Activated CD4-positive, alpha-beta memory T cell treated with anti-CD3 and anti-CD28 coated beads for 36 hours (primary cell): ENCODE results near the gene PEAK1. TPM values are rescaled to one million over a fixed set of nuclear protein-coding genes. Genes with fewer than 3 reads are reported as not detected.
"Not testable (repeated sequence)": the region's sequence is repeated elsewhere in the genome, so short reads cannot be mapped to it uniquely, and the experiment has no call there.

Experiments
- CTCF ChIA-PET: fragments of 350-600 bp; sonication (Branson Sonifier 250); formaldehyde crosslinking; loops from one replicate; lab custom pipeline; 2021; ENCODE audit warnings: antibody characterized with exemption, inconsistent platforms; lab: Charles Lee
- POLR2A ChIA-PET: fragments of 350-600 bp; sonication (Branson Sonifier 250); formaldehyde crosslinking; loops from one replicate; lab custom pipeline; 2021; ENCODE audit warnings: antibody characterized with exemption; lab: Charles Lee
- DNase-seq: peaks from one replicate; pipeline ENCODE4 v3.0.0-alpha.2; 2020
- H3K27ac Mint-ChIP-seq: one replicate; pipeline ENCODE4 v1.8.0; 2021; ENCODE audit warnings: mixed read lengths
- H3K27me3 Mint-ChIP-seq: one replicate; pipeline ENCODE4 v1.8.0; 2021; ENCODE audit warnings: mixed read lengths
- H3K36me3 Mint-ChIP-seq: one replicate; pipeline ENCODE4 v1.8.0; 2021; ENCODE audit warnings: mixed read lengths
- H3K4me1 Mint-ChIP-seq: one replicate; pipeline ENCODE4 v1.8.0; 2021; ENCODE audit warnings: low read depth, mixed read lengths
- H3K4me3 Mint-ChIP-seq: one replicate; pipeline ENCODE4 v1.8.0; 2021; ENCODE audit warnings: mild to moderate bottlenecking, mixed read lengths
- H3K9me3 Mint-ChIP-seq: one replicate; pipeline ENCODE4 v1.8.0; 2021; ENCODE audit warnings: mixed read lengths
- intact Hi-C: fragments of 100-400 bp; cut with micrococcal nuclease; formaldehyde crosslinking; loops from one replicate; pipeline ENCODE4 v1.15.1; 2023
- total RNA-seq, 2 experiments: library from RNA; stranded (reverse); gene quantifications; one replicate each; pipeline ENCODE4 v1.2.3, GENCODE V29; 2021

The PEAK1 gene
- total RNA-seq, 2 experiments from 2014 or later = 15.6 to 18.3 TPM

- Mint-ChIP-seq H3K27me3 (no peaks in the 10 kb centered on the region), H3K27ac (no peak overlapping the region), H3K9me3 (no peaks in the 10 kb centered on the region), H3K4me1 (peaks cover 26% of the 10 kb centered on the region), H3K36me3 (no peaks in the 10 kb centered on the region), H3K4me3 (no peak overlapping the region)
- POLR2A ChIA-PET = no interaction called here
- no peak for DNase-seq
- CTCF ChIA-PET = interaction anchor here (1.3 kb wide), 1 partner anchor 306 kb away, joined by 3 read pairs; no protein-coding TSS in a partner anchor
- intact Hi-C loops = no loop called here
These were observed 228.6 kb downstream of the PEAK1 start for GRCh38 chr15:77191230-77191834.

GRCh38 chr15:77187751-77188464 lies 232.0 kb downstream of the PEAK1 start:
- Mint-ChIP-seq H3K27ac (peak overlapping the region; percentile 70), H3K4me3 (no peak overlapping the region), H3K36me3 (no peaks in the 10 kb centered on the region), H3K9me3 (no peaks in the 10 kb centered on the region), H3K4me1 (peaks cover 31% of the 10 kb centered on the region), H3K27me3 (no peaks in the 10 kb centered on the region)
- ChIA-PET POLR2A (no interaction called here), CTCF (interaction anchor here (0.6 to 5.2 kb wide), 8 partner anchors 48 to 355 kb away, joined by 3 to 47 read pairs (median 4); no protein-coding TSS in a partner anchor)
- DNase-seq = peak; percentile 13
- intact Hi-C loops = loop anchor here (1.0 to 10.0 kb wide), 2 partner anchors 247 to 309 kb away; no protein-coding TSS in a partner anchor

GRCh38 chr15:77186594-77187011 lies 233.3 kb downstream of the PEAK1 start:
- Mint-ChIP-seq H3K36me3 (no peaks in the 10 kb centered on the region), H3K4me1 (peaks cover 39% of the 10 kb centered on the region), H3K27me3 (no peaks in the 10 kb centered on the region), H3K4me3 (no peak overlapping the region), H3K27ac (no peak overlapping the region), H3K9me3 (no peaks in the 10 kb centered on the region)
- POLR2A ChIA-PET = no interaction called here
- CTCF ChIA-PET = interaction anchor here (0.7 to 5.2 kb wide), 7 partner anchors 10 to 357 kb away, joined by 3 to 47 read pairs (median 4); no protein-coding TSS in a partner anchor
- intact Hi-C loops = loop anchor here (1.0 to 10.0 kb wide), 2 partner anchors 248 to 311 kb away; no protein-coding TSS in a partner anchor
- no peak for DNase-seq

- POLR2A ChIA-PET = no interaction called here
- intact Hi-C loops = loop anchor here (10.0 kb wide), 1 partner anchor 249 kb away; no protein-coding TSS in a partner anchor
- no peak overlapping the region for H3K27ac Mint-ChIP-seq
- DNase-seq = no peak
- no peaks in the 10 kb centered on the region for H3K27me3 Mint-ChIP-seq
- CTCF ChIA-PET = interaction anchor here (3.4 to 5.2 kb wide), 2 partner anchors 311 to 358 kb away, joined by 40 to 47 read pairs; no protein-coding TSS in a partner anchor
- no peaks in the 10 kb centered on the region for H3K36me3 Mint-ChIP-seq
- H3K9me3 Mint-ChIP-seq = no peaks in the 10 kb centered on the region
- peaks cover 47% of the 10 kb centered on the region for H3K4me1 Mint-ChIP-seq
- no peak overlapping the region for H3K4me3 Mint-ChIP-seq
These were observed 234.6 kb downstream of the PEAK1 start for GRCh38 chr15:77185242-77185785.

- DNase-seq, H3K9me3 Mint-ChIP-seq, POLR2A ChIA-PET, H3K36me3 Mint-ChIP-seq, H3K27ac Mint-ChIP-seq, H3K27me3 Mint-ChIP-seq, H3K4me3 Mint-ChIP-seq: not testable (repeated sequence)
- peaks cover 56% of the 10 kb centered on the region for H3K4me1 Mint-ChIP-seq
- intact Hi-C loops = loop anchor here (10.0 kb wide), 1 partner anchor 250 kb away; no protein-coding TSS in a partner anchor
- CTCF ChIA-PET = interaction anchor here (4.2 to 5.2 kb wide), 2 partner anchors 312 to 359 kb away, joined by 12 to 47 read pairs; no protein-coding TSS in a partner anchor
These were observed 235.6 kb downstream of the PEAK1 start for GRCh38 chr15:77184352-77184751.

- no peak overlapping the region for H3K4me3 Mint-ChIP-seq
- intact Hi-C loops = loop anchor here (10.0 kb wide), 1 partner anchor 252 kb away; no protein-coding TSS in a partner anchor
- no peaks in the 10 kb centered on the region for H3K9me3 Mint-ChIP-seq
- POLR2A ChIA-PET = no interaction called here
- H3K27me3 Mint-ChIP-seq = no peaks in the 10 kb centered on the region
- no peak for DNase-seq
- H3K4me1 Mint-ChIP-seq = peaks cover 55% of the 10 kb centered on the region
- H3K27ac Mint-ChIP-seq = no peak overlapping the region
- CTCF ChIA-PET = interaction anchor here (4.2 to 5.2 kb wide), 2 partner anchors 313 to 360 kb away, joined by 12 to 47 read pairs; no protein-coding TSS in a partner anchor
- H3K36me3 Mint-ChIP-seq = no peaks in the 10 kb centered on the region
These were observed 236.8 kb downstream of the PEAK1 start for GRCh38 chr15:77183066-77183465.

- intact Hi-C loops = loop anchor here (10.0 kb wide), 1 partner anchor 253 kb away; no protein-coding TSS in a partner anchor
- H3K9me3 Mint-ChIP-seq = no peaks in the 10 kb centered on the region
- no peaks in the 10 kb centered on the region for H3K27me3 Mint-ChIP-seq
- peaks cover 39% of the 10 kb centered on the region for H3K4me1 Mint-ChIP-seq
- POLR2A ChIA-PET = no interaction called here
- no peak for DNase-seq
- H3K27ac Mint-ChIP-seq = no peak overlapping the region
- no peak overlapping the region for H3K4me3 Mint-ChIP-seq
- CTCF ChIA-PET = interaction anchor here (0.5 to 4.2 kb wide), 3 partner anchors 240 to 362 kb away, joined by 3 to 12 read pairs (median 4); no protein-coding TSS in a partner anchor
- no peaks in the 10 kb centered on the region for H3K36me3 Mint-ChIP-seq
These were observed 238.4 kb downstream of the PEAK1 start for GRCh38 chr15:77181305-77182074.

- Mint-ChIP-seq H3K4me3 (no peak overlapping the region), H3K27me3 (no peaks in the 10 kb centered on the region), H3K27ac (no peak overlapping the region), H3K9me3 (no peaks in the 10 kb centered on the region), H3K36me3 (no peaks in the 10 kb centered on the region), H3K4me1 (peaks cover 39% of the 10 kb centered on the region)
- intact Hi-C loops = loop anchor here (10.0 kb wide), 1 partner anchor 254 kb away; no protein-coding TSS in a partner anchor
- CTCF ChIA-PET = interaction anchor here (1.0 to 4.2 kb wide), 3 partner anchors 207 to 363 kb away, joined by 3 to 12 read pairs (median 5); no protein-coding TSS in a partner anchor
- no peak for DNase-seq
- POLR2A ChIA-PET = no interaction called here
These were observed 239.1 kb downstream of the PEAK1 start for GRCh38 chr15:77180757-77181156.

- Mint-ChIP-seq H3K27me3 (no peaks in the 10 kb centered on the region), H3K36me3 (no peaks in the 10 kb centered on the region), H3K9me3 (no peaks in the 10 kb centered on the region), H3K27ac (no peak overlapping the region), H3K4me1 (peaks cover 36% of the 10 kb centered on the region), H3K4me3 (no peak overlapping the region)
- ChIA-PET POLR2A (no interaction called here), CTCF (interaction anchor here (0.8 to 1.9 kb wide), 3 partner anchors 207 to 313 kb away, joined by 3 to 5 read pairs (median 3); no protein-coding TSS in a partner anchor)
- intact Hi-C loops = loop anchor here (10.0 kb wide), 1 partner anchor 255 kb away; no protein-coding TSS in a partner anchor
- no peak for DNase-seq
These were observed 239.6 kb downstream of the PEAK1 start for GRCh38 chr15:77180270-77180669.

GRCh38 chr15:77179541-77179998 lies 240.3 kb downstream of the PEAK1 start:
- peaks cover 34% of the 10 kb centered on the region for H3K4me1 Mint-ChIP-seq
- intact Hi-C loops = no loop called here
- ChIA-PET CTCF (interaction anchor here (0.8 to 1.9 kb wide), 3 partner anchors 61 to 314 kb away, joined by 3 to 5 read pairs (median 3); no protein-coding TSS in a partner anchor), POLR2A (interaction anchor here (0.5 kb wide), 1 partner anchor 528 kb away, joined by 3 read pairs; no protein-coding TSS in a partner anchor)
- H3K27ac Mint-ChIP-seq = no peak overlapping the region
- DNase-seq = peak; percentile 16
- H3K9me3 Mint-ChIP-seq = no peaks in the 10 kb centered on the region
- H3K27me3 Mint-ChIP-seq = no peaks in the 10 kb centered on the region
- no peaks in the 10 kb centered on the region for H3K36me3 Mint-ChIP-seq
- no peak overlapping the region for H3K4me3 Mint-ChIP-seq

- Mint-ChIP-seq H3K4me3 (no peak overlapping the region), H3K27ac (no peak overlapping the region), H3K36me3 (no peaks in the 10 kb centered on the region), H3K27me3 (no peaks in the 10 kb centered on the region), H3K4me1 (peaks cover 34% of the 10 kb centered on the region), H3K9me3 (no peaks in the 10 kb centered on the region)
- POLR2A ChIA-PET = no interaction called here
- intact Hi-C loops = no loop called here
- CTCF ChIA-PET = no interaction called here
- DNase-seq = no peak
These were observed 241.5 kb downstream of the PEAK1 start for GRCh38 chr15:77178411-77178810.
